K562 (cell line): Measurements from ENCODE around the gene CHKB. TPM values are rescaled to one million over a fixed set of nuclear protein-coding genes. Genes with fewer than 3 reads are reported as not detected.

Experiments
- ATAC-seq: fragments of 200-7000 bp; cut with Tn5 transposase; 3 replicates; pipeline ENCODE4 v1.9.1; 2020; ENCODE audit warnings: moderate library complexity
- BruUV-seq: library from RNA; stranded (reverse); fragments of 400-500 nt; replicated peaks from 2 replicates; lab custom pipeline; 2021; lab: Mats Ljungman, UMichigan
- CTCF ChIA-PET: fragments of 300-600 bp; formaldehyde crosslinking; extraction: SDS; loops from one replicate; lab custom pipeline; 2021; ENCODE audit warnings: low intra/inter-chr PET ratio; lab: Yijun Ruan, JAX
- POLR2A ChIA-PET: fragments of 300-600, 350-650 bp; sonication (Branson Sonifier 250); formaldehyde crosslinking; extraction: SDS; loops from one replicate; lab custom pipeline; 2021; ENCODE audit warnings: antibody characterized with exemption, inconsistent platforms; lab: Yijun Ruan, JAX
- DNase-seq, 4 experiments: peaks; one replicate each; pipeline versions ENCODE4 v3.0.0 to v3.0.0-alpha.2; 2011 to 2018; ENCODE audit warnings: low spot score in 3 of 4, mixed read lengths in 3 of 4; ENCODE audit errors: extremely low read depth in 1 of 4
- FAIRE-seq: peaks from 2 replicates; lab custom pipeline; 2011; peaks lifted over from hg19 to GRCh38; lab: Jason Lieb, UNC
- H2AFZ ChIP-seq: 2 replicates; pipeline ENCODE4 v1.6.0; 2011; ENCODE audit warnings: low read depth, low read length, control low read depth, inconsistent platforms
- H3K27ac ChIP-seq: fragments of 200-600 bp; 3 replicates; pipeline ENCODE4 v1.8.0; 2011; ENCODE audit warnings: low read depth, mild to moderate bottlenecking, control low read depth, inconsistent platforms, low read length, moderate library complexity, mixed read lengths; ENCODE audit errors: extremely low read depth
- H3K27me3 ChIP-seq, 2 experiments: fragments of 300-600 bp in 1 of 2; 2 replicates in 1 of 2; 3 replicates in 1 of 2; pipeline versions ENCODE4 v1.6.0 to v1.8.0; 2011; ENCODE audit warnings: inconsistent platforms in 2 of 2, low read length in 2 of 2, mild to moderate bottlenecking in 1 of 2, mixed read lengths in 1 of 2, moderate library complexity in 1 of 2; ENCODE audit not compliant: control insufficient read depth in 2 of 2, insufficient read depth in 2 of 2
- H3K36me3 ChIP-seq: fragments of 300-600 bp; 3 replicates; pipeline ENCODE4 v1.8.0; 2011; ENCODE audit warnings: mild to moderate bottlenecking, low read length, inconsistent platforms; ENCODE audit not compliant: control insufficient read depth, insufficient read depth
- H3K4me1 ChIP-seq, 2 experiments: fragments of 200-600 bp in 1 of 2; replicated peaks in 1 of 2; 2 replicates in 1 of 2; 3 replicates in 1 of 2; pipeline versions ENCODE4 v1.5.1 to v1.8.0; 2011; ENCODE audit warnings: inconsistent platforms in 2 of 2, low read length in 2 of 2, mild to moderate bottlenecking in 1 of 2, mixed read lengths in 1 of 2, moderate library complexity in 1 of 2; ENCODE audit not compliant: control insufficient read depth in 2 of 2, insufficient read depth in 2 of 2
- H3K4me2 ChIP-seq: 2 replicates; pipeline ENCODE4 v1.6.1; 2011; ENCODE audit warnings: low read length, control low read depth, inconsistent platforms, mixed read lengths; ENCODE audit not compliant: insufficient read depth
- H3K4me3 ChIP-seq: fragments of 200-600 bp; sonication (generic), shearing (Covaris generic); 2 replicates; pipeline ENCODE4 v1.5.1; 2016; ENCODE audit warnings: control low read depth, inconsistent platforms
- H3K79me2 ChIP-seq: fragments of 200-600 bp; 3 replicates; pipeline ENCODE4 v1.8.0; 2011; ENCODE audit warnings: low read length, inconsistent platforms; ENCODE audit not compliant: control insufficient read depth, insufficient read depth
- H3K9ac ChIP-seq, 2 experiments: 2 replicates each; pipeline versions ENCODE4 v1.6.0 to v1.6.1; 2011; ENCODE audit warnings: low read depth in 2 of 2, low read length in 2 of 2, control low read depth in 1 of 2, inconsistent platforms in 1 of 2, mild to moderate bottlenecking in 1 of 2, mixed read lengths in 1 of 2; ENCODE audit not compliant: insufficient read depth in 1 of 2
- H3K9me1 ChIP-seq: one replicate; pipeline ENCODE4 v1.6.0; 2011; ENCODE audit warnings: inconsistent platforms, mild to moderate bottlenecking, low read length, moderate library complexity; ENCODE audit not compliant: control insufficient read depth, insufficient read depth
- H3K9me3 ChIP-seq: replicated peaks from 2 replicates; pipeline ENCODE4 v1.5.1; 2011; ENCODE audit warnings: low read depth, low read length, inconsistent platforms; ENCODE audit not compliant: control insufficient read depth, insufficient read depth
- H4K20me1 ChIP-seq: replicated peaks from 2 replicates; pipeline ENCODE4 v1.6.1; 2011; ENCODE audit warnings: low read length, inconsistent platforms, mixed read lengths; ENCODE audit not compliant: control insufficient read depth, insufficient read depth
- ATF3 ChIP-seq, 2 experiments: fragments of 450-650 bp in 1 of 2; sonication (generic) in 1 of 2; formaldehyde crosslinking in 1 of 2; IDR thresholded peaks in 1 of 2; conservative IDR thresholded peaks in 1 of 2; 2 replicates each; pipeline versions ENCODE4 v1.6.1 to v1.8.1; 2016 to 2023; ENCODE audit warnings: mild to moderate bottlenecking in 2 of 2, moderate library complexity in 2 of 2, inconsistent platforms in 1 of 2, missing genetic modification reagents in 1 of 2
- ATF7 ChIP-seq: fragments of 450-650 bp; IDR thresholded peaks from 2 replicates; pipeline ENCODE4 v1.7.1; 2014; ENCODE audit warnings: mild to moderate bottlenecking, moderate library complexity
- CREB3L1 ChIP-seq: fragments of 450-650 bp; IDR thresholded peaks from 2 replicates; pipeline ENCODE4 v1.6.1; 2014; ENCODE audit warnings: low read depth, mild to moderate bottlenecking, moderate library complexity, borderline replicate concordance
- HIVEP1 ChIP-seq: fragments of 250-450 bp; sonication (Bioruptor Pico); IDR thresholded peaks from 2 replicates; pipeline ENCODE4 v1.4.0; 2020; ENCODE audit warnings: mild to moderate bottlenecking
- HMGXB4 ChIP-seq: sonication (generic); formaldehyde crosslinking; IDR thresholded peaks from 2 replicates; pipeline ENCODE4 v1.8.1; 2023; ENCODE audit warnings: mild to moderate bottlenecking, missing genetic modification reagents
- PURB ChIP-seq: sonication (generic); formaldehyde crosslinking; IDR thresholded peaks from 2 replicates; pipeline ENCODE4 v1.9.0; 2021; ENCODE audit warnings: low read depth, mild to moderate bottlenecking, missing genetic modification reagents
- RBBP5 ChIP-seq: fragments of 200-600 bp; sonication (generic); IDR thresholded peaks from 2 replicates; pipeline ENCODE4 v1.6.1; 2012; ENCODE audit warnings: borderline replicate concordance, mild to moderate bottlenecking, low read length, control low read depth, inconsistent platforms; ENCODE audit not compliant: insufficient read depth, poor library complexity, severe bottlenecking
- WGBS: fragments of 100-300 bp; shearing (Covaris generic); methylation state at CpG from one replicate; pipeline ENCODE4 v1.1.6; 2016; ENCODE audit warnings: low coverage, mixed read lengths; ENCODE audit not compliant: insufficient coverage; ENCODE audit errors: missing lambda C conversion rate; 5-methylcytosine and 5-hydroxymethylcytosine counted together
- in situ Hi-C: fragments of 300-500 bp; cut with MboI; formaldehyde crosslinking; loops from 4 replicates; pipeline ENCODE4 v1.15.0; 2018; ENCODE audit warnings: inconsistent platforms, mixed read lengths
- intact Hi-C: fragments of 100-400 bp; cut with micrococcal nuclease; formaldehyde crosslinking; loops from 2 replicates; pipeline ENCODE4 v1.14.2; 2022
- polyA plus RNA-seq, 8 experiments: library from polyadenylated mRNA; depleted of rRNA in 4 of 8; stranded (reverse) in 5 of 8; unstranded in 3 of 8; fragments of >200 nt; fragmentation: Nextera tagmentation in 2 of 8; fragmentation: Illumina TruSeq in 1 of 8; extraction: Ambion mirVana in 2 of 8; extraction: Trizol in 1 of 8; gene quantifications; 2 replicates each; pipeline versions ENCODE4 v1.2.1 to v1.2.3, GENCODE V29; 2011 to 2014; ENCODE audit warnings: inconsistent platforms in 1 of 8, missing spikeins in 1 of 8
- total RNA-seq, 7 experiments: library from RNA; depleted of rRNA in 6 of 7; stranded (reverse); fragments of >200 nt in 6 of 7; fragmentation: Illumina TruSeq in 2 of 7; extraction: Trizol in 2 of 7; gene quantifications; 2 replicates each; pipeline versions ENCODE4 v1.2.1 to v1.2.3, GENCODE V29; 2011 to 2021; ENCODE audit warnings: low replicate concordance in 1 of 7

The CHKB gene
- total and polyA plus RNA-seq, 9 of the 15 experiments (the other 6 are each of a cell fraction or from before 2014, with no cell fraction given) = 2.7 to 31.0 (median 11.0) TPM

- POLR2A ChIA-PET = no interaction called here
- peak; percentile 50; the same call in 1 of the 2 replicates for TF ChIP-seq ATF3 (IDR thresholded peaks at IDR 0.05)
- TF ChIP-seq ATF3 (CRISPR knock-in tag; conservative IDR thresholded peaks at IDR 0.05) = no peak
- no peak for TF ChIP-seq CREB3L1
- TF ChIP-seq HMGXB4 (CRISPR knock-in tag) = no peak
- TF ChIP-seq HIVEP1 = no peak
- no peak for TF ChIP-seq RBBP5
- no peak for TF ChIP-seq PURB (CRISPR knock-in tag)
- TF ChIP-seq ATF7 = peak; percentile 17; the same call in 1 of the 2 replicates
- WGBS = 18% methylated on average over 3 of the region's 3 CpGs
- no peaks in the 10 kb centered on the region for H3K9me1 ChIP-seq
- CTCF ChIA-PET = no interaction called here
- FAIRE-seq (no peak), ATAC-seq (no peak), DNase-seq (no peak)
- H2AFZ ChIP-seq = no peak overlapping the region
- H3K4me1 ChIP-seq = peaks cover 15 to 20% of the 10 kb centered on the region in 2 experiments; a peak in 4 of 5 replicates
- no peak overlapping the region for H3K27ac ChIP-seq
- H4K20me1 ChIP-seq = no peaks in the 10 kb centered on the region
- peaks cover 6% of the 10 kb centered on the region; the same call in 2 of the 3 replicates for H3K79me2 ChIP-seq
- H3K4me3 ChIP-seq = no peak overlapping the region
- no peak overlapping the region for H3K4me2 ChIP-seq
- no peaks in the 10 kb centered on the region; the same call in 2 of the 3 replicates for H3K36me3 ChIP-seq
- no TSS peak for BruUV-seq
- no peak overlapping the region for H3K9ac ChIP-seq
- intact Hi-C loops = no loop called here
- in situ Hi-C loops = no loop called here
- H3K9me3 ChIP-seq = no peaks in the 10 kb centered on the region
- H3K27me3 ChIP-seq = no peaks in the 10 kb centered on the region
These were observed 2.6 kb upstream of the CHKB start for GRCh38 chr22:50585238-50585637.
